GM18507 (cell line): ENCODE data around the gene SERPINB1.

Experiments used
- DNase-seq: peaks from one replicate; pipeline ENCODE4 v3.0.0; 2011; ENCODE audit warnings: low read depth; ENCODE audit not compliant: insufficient read length; ENCODE audit errors: extremely low spot score
- FAIRE-seq: peaks from 2 replicates; lab custom pipeline; 2011; peaks lifted over from hg19 to GRCh38; lab: Jason Lieb, UNC

The SERPINB1 gene

DNA sequence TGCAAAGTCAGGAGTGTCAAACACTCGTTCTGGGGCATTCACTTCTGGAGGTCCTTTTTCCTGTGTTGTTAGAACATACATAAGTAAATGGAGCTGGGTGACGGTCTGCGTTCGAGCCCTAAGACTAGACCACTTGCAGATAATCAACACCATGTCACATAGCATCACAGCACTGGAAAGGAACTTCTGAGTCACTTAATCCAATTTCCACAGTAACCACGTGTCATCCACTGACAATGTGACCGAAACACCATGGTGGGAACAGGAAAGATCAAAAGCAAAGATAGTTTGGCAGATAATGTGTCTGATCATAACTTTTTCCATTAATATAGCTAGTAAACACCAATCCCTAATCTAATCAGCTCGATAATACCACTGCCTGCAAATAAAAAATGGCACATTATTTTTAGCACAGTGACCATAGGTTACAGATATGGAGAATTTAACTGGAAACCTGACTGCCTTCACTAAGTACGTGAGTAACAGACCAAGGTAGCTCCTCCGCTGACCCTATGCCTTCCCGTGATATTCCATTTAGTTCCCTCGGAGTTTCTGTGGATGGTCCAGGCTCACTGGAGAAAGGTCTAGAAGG lies 41.6 kb downstream of the SERPINB1 start:
- DNase-seq (no peak), FAIRE-seq (no peak)

- FAIRE-seq (no peak), DNase-seq (no peak)
Measured at GRCh38 chr6:2798586-2799134, 43.0 kb downstream of the SERPINB1 start.

DNA sequence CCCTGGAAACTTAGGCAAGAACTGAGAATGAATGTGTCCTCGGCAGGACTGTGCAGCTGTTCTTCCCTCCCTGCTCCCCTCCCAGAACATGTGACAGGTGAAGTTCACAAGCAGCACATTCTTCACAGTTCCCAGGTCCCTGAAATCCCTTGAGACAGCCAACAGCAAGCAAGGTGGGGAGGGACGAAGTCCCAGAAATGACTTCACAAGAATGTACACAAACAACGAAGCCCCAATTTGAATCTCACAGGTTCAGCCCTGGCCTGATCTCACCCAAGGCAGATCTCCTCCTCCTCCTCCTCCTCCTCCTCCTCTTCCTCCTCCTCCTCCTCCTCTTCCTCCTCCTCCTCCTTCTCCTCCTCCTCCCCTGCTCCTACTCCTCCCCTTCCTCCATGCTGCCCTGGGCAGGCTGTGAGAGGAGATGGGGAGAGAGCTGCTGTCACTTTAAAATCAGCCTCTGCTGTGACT lies 44.1 kb downstream of the SERPINB1 start:
- no peak for FAIRE-seq
- no peak for DNase-seq

DNA sequence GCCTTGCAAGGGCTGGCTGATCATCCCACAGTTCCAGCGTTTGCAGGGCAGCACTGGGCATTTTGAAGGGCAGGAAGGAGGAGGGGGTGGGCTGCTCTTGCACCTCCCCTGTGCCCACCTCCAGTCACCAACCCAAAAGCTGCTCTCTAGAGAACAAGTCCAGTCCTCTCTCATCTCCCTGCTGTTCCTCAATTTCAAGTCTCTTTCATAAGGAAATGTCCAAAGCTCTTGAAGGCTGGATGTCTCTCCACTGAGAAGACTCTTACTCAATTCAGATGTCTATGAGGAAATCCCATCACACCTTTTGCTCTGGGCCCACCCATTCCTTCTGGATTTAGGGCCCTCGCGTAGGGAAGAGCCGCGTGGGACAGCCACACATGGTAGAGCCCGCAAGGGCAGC lies 44.8 kb downstream of the SERPINB1 start:
- FAIRE-seq, result no peak
- DNase-seq, result no peak

GRCh38 chr6:2795956-2796355 lies 45.7 kb downstream of the SERPINB1 start:
- DNase-seq (no peak), FAIRE-seq (no peak)

- FAIRE-seq, result no peak
- DNase-seq, result no peak
Measured at GRCh38 chr6:2795162-2795561, 46.5 kb downstream of the SERPINB1 start.

GRCh38 chr6:2794171-2794730 lies 47.4 kb downstream of the SERPINB1 start:
- FAIRE-seq (no peak), DNase-seq (no peak)

- no peak for FAIRE-seq
- no peak for DNase-seq
Measured at GRCh38 chr6:2793534-2794151, 48.0 kb downstream of the SERPINB1 start.

- FAIRE-seq (no peak), DNase-seq (no peak)
Measured at GRCh38 chr6:2792330-2793110, 49.1 kb downstream of the SERPINB1 start.

- DNase-seq (no peak), FAIRE-seq (no peak)
Measured at GRCh38 chr6:2791450-2791974, 50.2 kb downstream of the SERPINB1 start.

- FAIRE-seq (peak; percentile 82), DNase-seq (peak; percentile 65)
Measured at GRCh38 chr6:2790588-2791449, 50.8 kb downstream of the SERPINB1 start.

DNA sequence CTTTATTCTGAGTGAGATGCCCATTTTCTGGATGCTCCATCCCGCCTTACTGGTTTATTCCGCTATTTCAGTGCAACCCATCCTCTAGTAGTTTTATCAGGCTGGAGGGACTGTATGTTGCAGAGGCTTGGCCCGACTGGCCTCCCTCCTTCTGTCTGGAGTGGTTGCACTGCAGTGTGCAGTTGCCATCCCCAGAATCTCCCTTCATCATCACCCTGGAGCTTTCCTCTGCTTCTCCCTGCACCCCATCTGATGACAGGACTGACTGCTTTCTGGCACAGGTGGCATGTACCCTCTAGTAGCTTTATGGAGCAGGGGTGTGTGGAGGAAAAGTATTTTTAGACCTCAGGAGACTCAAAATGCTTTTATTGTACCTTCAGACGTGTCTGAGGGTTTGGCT lies 55.4 kb downstream of the SERPINB1 start:
- FAIRE-seq, result no peak

DNA sequence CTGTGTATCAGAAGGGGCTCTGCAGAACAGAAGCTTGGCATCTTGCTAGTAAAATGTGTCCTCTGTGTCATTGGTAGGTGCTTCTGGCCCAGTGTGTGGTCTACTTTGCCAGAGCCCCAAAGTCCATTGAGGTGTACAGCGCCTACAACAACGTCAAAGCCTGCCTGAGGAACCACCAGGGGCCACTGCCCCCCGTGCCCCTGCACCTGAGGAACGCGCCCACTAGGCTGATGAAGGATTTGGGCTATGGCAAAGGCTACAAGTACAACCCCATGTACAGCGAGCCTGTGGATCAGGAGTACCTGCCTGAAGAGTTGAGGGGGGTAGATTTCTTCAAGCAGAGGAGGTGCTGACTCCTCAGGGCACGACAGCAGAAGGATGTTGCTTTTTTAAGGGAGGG lies 56.7 kb downstream of the SERPINB1 start:
- FAIRE-seq (no peak), DNase-seq (no peak)

More for the DNA sequence above, 55.4 kb downstream of the SERPINB1 start:
- no peak for DNase-seq

- FAIRE-seq (no peak), DNase-seq (no peak)
Measured at GRCh38 chr6:2784061-2784460, 57.6 kb downstream of the SERPINB1 start.

DNA sequence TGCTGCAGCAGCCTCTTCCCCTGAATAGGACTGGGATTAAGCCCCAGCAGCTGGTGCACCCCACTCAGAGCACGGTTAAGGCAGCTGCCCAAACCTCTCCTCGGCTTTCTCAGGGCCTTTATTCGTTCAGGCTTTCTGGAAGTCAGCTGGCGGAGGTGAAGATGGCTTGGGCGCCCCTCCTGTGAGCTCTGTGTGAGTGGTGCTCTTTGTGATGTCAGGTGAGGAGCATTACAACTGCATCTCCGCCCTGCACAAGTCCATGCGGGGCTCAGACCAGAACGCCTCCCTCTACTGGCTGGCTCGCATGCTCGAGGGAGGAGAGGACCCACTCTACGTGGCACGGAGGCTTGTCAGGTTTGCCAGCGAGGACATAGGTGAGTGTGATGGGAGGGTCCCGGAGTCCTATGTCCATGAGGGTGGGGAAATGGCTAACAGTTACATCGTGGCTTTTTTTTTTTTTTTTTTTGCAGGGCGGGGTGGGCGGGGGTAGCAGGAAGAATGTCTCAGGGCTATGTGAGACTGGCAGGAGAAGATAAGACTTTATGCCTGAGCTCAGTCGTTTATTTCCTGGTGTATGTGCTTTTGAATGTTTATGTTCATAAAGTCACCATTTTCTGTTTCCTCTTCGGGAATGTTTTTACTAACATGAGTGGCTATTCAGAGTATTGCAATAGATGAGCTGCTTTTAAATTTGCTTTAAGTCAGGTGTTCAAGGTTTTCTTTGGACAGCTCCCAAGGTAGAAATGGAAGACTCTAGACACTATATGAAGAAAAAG lies 58.3 kb downstream of the SERPINB1 start:
- FAIRE-seq (no peak), DNase-seq (no peak)

GRCh38 chr6:2782825-2783187 lies 58.9 kb downstream of the SERPINB1 start:
- FAIRE-seq (no peak), DNase-seq (no peak)

GRCh38 chr6:2782356-2782708 lies 59.3 kb downstream of the SERPINB1 start:
- FAIRE-seq, result no peak
- no peak for DNase-seq
